ENCODE measurements around the gene ZNF385B. TPM values are rescaled to one million over a fixed set of nuclear protein-coding genes. Genes with fewer than 3 reads are reported as not detected.

The ZNF385B gene
- total RNA-seq, 1 donor from 2014 or later: not detected

- TF ChIP-seq CTCF (IDR thresholded peaks at IDR 0.05; ENCODE audit: partially characterized antibody, unreplicated experiment): no peak
- no peaks in the 10 kb centered on the region for H3K9me3 Mint-ChIP-seq (ENCODE audit: unreplicated experiment)
- no peaks in the 10 kb centered on the region for H3K27me3 Mint-ChIP-seq (ENCODE audit: unreplicated experiment)
- no peak for DNase-seq
- no peaks in the 10 kb centered on the region for H3K4me1 Mint-ChIP-seq (ENCODE audit: low read depth, unreplicated experiment)
- H3K27ac Mint-ChIP-seq (ENCODE audit: unreplicated experiment): no peak overlapping the region
- no peaks in the 10 kb centered on the region for H3K36me3 Mint-ChIP-seq (ENCODE audit: unreplicated experiment)
- no peak overlapping the region for H3K4me3 Mint-ChIP-seq (ENCODE audit: unreplicated experiment)
Observed at GRCh38 chr2:179882851-179883806, 21.7 kb upstream of the ZNF385B start.

GRCh38 chr2:179877601-179878364 is 16.4 kb upstream of the ZNF385B start:
- TF ChIP-seq CTCF (IDR thresholded peaks at IDR 0.05; ENCODE audit: partially characterized antibody, unreplicated experiment): no peak
- H3K36me3 Mint-ChIP-seq (ENCODE audit: unreplicated experiment): no peaks in the 10 kb centered on the region
- DNase-seq: no peak
- H3K27ac Mint-ChIP-seq (ENCODE audit: unreplicated experiment): no peak overlapping the region
- no peaks in the 10 kb centered on the region for H3K4me1 Mint-ChIP-seq (ENCODE audit: low read depth, unreplicated experiment)
- H3K27me3 Mint-ChIP-seq (ENCODE audit: unreplicated experiment): no peaks in the 10 kb centered on the region
- H3K9me3 Mint-ChIP-seq (ENCODE audit: unreplicated experiment): peaks cover 1% of the 10 kb centered on the region
- H3K4me3 Mint-ChIP-seq (ENCODE audit: unreplicated experiment): no peak overlapping the region

GRCh38 chr2:179876266-179876665 is 14.9 kb upstream of the ZNF385B start:
- no peaks in the 10 kb centered on the region for H3K27me3 Mint-ChIP-seq (ENCODE audit: unreplicated experiment)
- no peak overlapping the region for H3K4me3 Mint-ChIP-seq (ENCODE audit: unreplicated experiment)
- H3K4me1 Mint-ChIP-seq (ENCODE audit: low read depth, unreplicated experiment): no peaks in the 10 kb centered on the region
- TF ChIP-seq CTCF (IDR thresholded peaks at IDR 0.05; ENCODE audit: partially characterized antibody, unreplicated experiment): no peak
- H3K9me3 Mint-ChIP-seq (ENCODE audit: unreplicated experiment): peaks cover 1% of the 10 kb centered on the region
- H3K36me3 Mint-ChIP-seq (ENCODE audit: unreplicated experiment): no peaks in the 10 kb centered on the region
- no peak for DNase-seq
- H3K27ac Mint-ChIP-seq (ENCODE audit: unreplicated experiment): no peak overlapping the region

GRCh38 chr2:179875864-179876263 is 14.5 kb upstream of the ZNF385B start:
- DNase-seq: no peak
- no peaks in the 10 kb centered on the region for H3K4me1 Mint-ChIP-seq (ENCODE audit: low read depth, unreplicated experiment)
- H3K27me3 Mint-ChIP-seq (ENCODE audit: unreplicated experiment): no peaks in the 10 kb centered on the region
- H3K9me3 Mint-ChIP-seq (ENCODE audit: unreplicated experiment): peaks cover 1% of the 10 kb centered on the region
- no peak overlapping the region for H3K4me3 Mint-ChIP-seq (ENCODE audit: unreplicated experiment)
- no peak overlapping the region for H3K27ac Mint-ChIP-seq (ENCODE audit: unreplicated experiment)
- TF ChIP-seq CTCF (IDR thresholded peaks at IDR 0.05; ENCODE audit: partially characterized antibody, unreplicated experiment): no peak
- no peaks in the 10 kb centered on the region for H3K36me3 Mint-ChIP-seq (ENCODE audit: unreplicated experiment)
